ENCODE measurements around the gene MBNL2.
A peak's percentile ranks its signal among the peaks of the same experiment; 100 is the strongest.

MBNL2 gene

GRCh38 chr13:97272526-97272925, 50.4 kb downstream of the MBNL2 start:
- peaks cover 42% of the 10 kb centered on the region for H3K4me1 Mint-ChIP-seq
- ATAC-seq (ENCODE audit: low read depth) (no peak), DNase-seq (ENCODE audit: low spot score in 2 of 2) (no peak)
- no peak overlapping the region for H3K27ac Mint-ChIP-seq
- H3K4me3 Mint-ChIP-seq = no peak overlapping the region
- H3K27me3 Mint-ChIP-seq = no peaks in the 10 kb centered on the region
- H3K36me3 Mint-ChIP-seq = peaks cover 38% of the 10 kb centered on the region
- peaks cover 3% of the 10 kb centered on the region for H3K9me3 Mint-ChIP-seq

GRCh38 chr13:97273341-97273831, 51.3 kb downstream of the MBNL2 start:
- ATAC-seq (ENCODE audit: low read depth) (no peak), DNase-seq (ENCODE audit: low spot score in 2 of 2) (no peak)
- H3K4me1 Mint-ChIP-seq = peaks cover 40% of the 10 kb centered on the region
- H3K9me3 Mint-ChIP-seq = peaks cover 3% of the 10 kb centered on the region
- no peak overlapping the region for H3K27ac Mint-ChIP-seq
- H3K27me3 Mint-ChIP-seq = no peaks in the 10 kb centered on the region
- no peak overlapping the region for H3K4me3 Mint-ChIP-seq
- peaks cover 36% of the 10 kb centered on the region for H3K36me3 Mint-ChIP-seq

- Mint-ChIP-seq H3K27ac (peak overlapping the region; percentile 36), H3K4me3 (no peak overlapping the region), H3K4me1 (peaks cover 35% of the 10 kb centered on the region), H3K27me3 (no peaks in the 10 kb centered on the region), H3K9me3 (peaks cover 3% of the 10 kb centered on the region), H3K36me3 (peaks cover 28% of the 10 kb centered on the region)
- no peak for DNase-seq (ENCODE audit: low spot score in 2 of 2)
- ATAC-seq (ENCODE audit: low read depth) = no peak
These were observed 52.9 kb downstream of the MBNL2 start for GRCh38 chr13:97274829-97275649.

- peaks cover 3% of the 10 kb centered on the region for H3K9me3 Mint-ChIP-seq
- peaks cover 31% of the 10 kb centered on the region for H3K36me3 Mint-ChIP-seq
- H3K27me3 Mint-ChIP-seq = no peaks in the 10 kb centered on the region
- peak overlapping the region; percentile 29 for H3K27ac Mint-ChIP-seq
- DNase-seq (ENCODE audit: low spot score in 2 of 2) = no peak
- peak; percentile 74 for ATAC-seq (ENCODE audit: low read depth)
- peak overlapping the region; percentile 11 for H3K4me3 Mint-ChIP-seq
- peaks cover 38% of the 10 kb centered on the region for H3K4me1 Mint-ChIP-seq
These were observed 53.8 kb downstream of the MBNL2 start for GRCh38 chr13:97275776-97276501.

- peaks cover 31% of the 10 kb centered on the region for H3K36me3 Mint-ChIP-seq
- no peak overlapping the region for H3K4me3 Mint-ChIP-seq
- no peak for DNase-seq (ENCODE audit: low spot score in 2 of 2)
- no peaks in the 10 kb centered on the region for H3K27me3 Mint-ChIP-seq
- H3K4me1 Mint-ChIP-seq = peaks cover 35% of the 10 kb centered on the region
- peaks cover 3% of the 10 kb centered on the region for H3K9me3 Mint-ChIP-seq
- H3K27ac Mint-ChIP-seq = no peak overlapping the region
- ATAC-seq (ENCODE audit: low read depth) = no peak
These were observed 54.7 kb downstream of the MBNL2 start for GRCh38 chr13:97276862-97277269.

- H3K36me3 Mint-ChIP-seq = peaks cover 35% of the 10 kb centered on the region
- H3K27ac Mint-ChIP-seq = no peak overlapping the region
- DNase-seq (ENCODE audit: low spot score in 2 of 2) (no peak), ATAC-seq (ENCODE audit: low read depth) (no peak)
- H3K4me1 Mint-ChIP-seq = peaks cover 35% of the 10 kb centered on the region
- no peak overlapping the region for H3K4me3 Mint-ChIP-seq
- no peaks in the 10 kb centered on the region for H3K27me3 Mint-ChIP-seq
- peaks cover 3% of the 10 kb centered on the region for H3K9me3 Mint-ChIP-seq
These were observed 56.6 kb downstream of the MBNL2 start for GRCh38 chr13:97278435-97279411.

GRCh38 chr13:97279913-97280312, 57.8 kb downstream of the MBNL2 start:
- H3K4me1 Mint-ChIP-seq = peaks cover 33% of the 10 kb centered on the region
- H3K9me3 Mint-ChIP-seq = peaks cover 3% of the 10 kb centered on the region
- no peak overlapping the region for H3K4me3 Mint-ChIP-seq
- no peak for DNase-seq (ENCODE audit: low spot score in 2 of 2)
- H3K36me3 Mint-ChIP-seq = peaks cover 31% of the 10 kb centered on the region
- no peak overlapping the region for H3K27ac Mint-ChIP-seq
- ATAC-seq (ENCODE audit: low read depth) = no peak
- H3K27me3 Mint-ChIP-seq = no peaks in the 10 kb centered on the region

- no peak for ATAC-seq (ENCODE audit: low read depth)
- Mint-ChIP-seq H3K36me3 (peaks cover 28% of the 10 kb centered on the region), H3K9me3 (peaks cover 3% of the 10 kb centered on the region), H3K27ac (no peak overlapping the region), H3K27me3 (no peaks in the 10 kb centered on the region), H3K4me1 (peaks cover 32% of the 10 kb centered on the region), H3K4me3 (no peak overlapping the region)
- DNase-seq (ENCODE audit: low spot score in 2 of 2) = no peak
These were observed 58.3 kb downstream of the MBNL2 start for GRCh38 chr13:97280478-97280877.

GRCh38 chr13:97281028-97281427, 58.9 kb downstream of the MBNL2 start:
- no peak for ATAC-seq (ENCODE audit: low read depth)
- Mint-ChIP-seq H3K27me3 (no peaks in the 10 kb centered on the region), H3K4me3 (no peak overlapping the region), H3K9me3 (peaks cover under 1% of the 10 kb centered on the region), H3K36me3 (peaks cover 27% of the 10 kb centered on the region), H3K4me1 (peaks cover 33% of the 10 kb centered on the region), H3K27ac (no peak overlapping the region)
- no peak for DNase-seq (ENCODE audit: low spot score in 2 of 2)

GRCh38 chr13:97282705-97283104, 60.6 kb downstream of the MBNL2 start:
- Mint-ChIP-seq H3K9me3 (no peaks in the 10 kb centered on the region), H3K4me1 (peaks cover 34% of the 10 kb centered on the region), H3K36me3 (peaks cover 21% of the 10 kb centered on the region), H3K27me3 (no peaks in the 10 kb centered on the region), H3K27ac (no peak overlapping the region), H3K4me3 (no peak overlapping the region)
- DNase-seq (ENCODE audit: low spot score in 2 of 2) (no peak), ATAC-seq (ENCODE audit: low read depth) (no peak)

- peaks cover 36% of the 10 kb centered on the region for H3K4me1 Mint-ChIP-seq
- H3K4me3 Mint-ChIP-seq = no peak overlapping the region
- H3K27me3 Mint-ChIP-seq = no peaks in the 10 kb centered on the region
- ATAC-seq (ENCODE audit: low read depth) (no peak), DNase-seq (ENCODE audit: low spot score in 2 of 2) (no peak)
- H3K9me3 Mint-ChIP-seq = no peaks in the 10 kb centered on the region
- H3K27ac Mint-ChIP-seq = no peak overlapping the region
- peaks cover 23% of the 10 kb centered on the region for H3K36me3 Mint-ChIP-seq
These were observed 61.8 kb downstream of the MBNL2 start for GRCh38 chr13:97283888-97284287.

- H3K27me3 Mint-ChIP-seq = no peaks in the 10 kb centered on the region
- H3K27ac Mint-ChIP-seq = no peak overlapping the region
- H3K36me3 Mint-ChIP-seq = peaks cover 23% of the 10 kb centered on the region
- DNase-seq (ENCODE audit: low spot score in 2 of 2) = no peak
- H3K9me3 Mint-ChIP-seq = no peaks in the 10 kb centered on the region
- no peak overlapping the region for H3K4me3 Mint-ChIP-seq
- peaks cover 36% of the 10 kb centered on the region for H3K4me1 Mint-ChIP-seq
- ATAC-seq (ENCODE audit: low read depth) = no peak
These were observed 62.4 kb downstream of the MBNL2 start for GRCh38 chr13:97284558-97284957.

- H3K27me3 Mint-ChIP-seq = no peaks in the 10 kb centered on the region
- H3K4me1 Mint-ChIP-seq = peaks cover 35% of the 10 kb centered on the region
- H3K9me3 Mint-ChIP-seq = no peaks in the 10 kb centered on the region
- ATAC-seq (ENCODE audit: low read depth) (no peak), DNase-seq (ENCODE audit: low spot score in 2 of 2) (no peak)
- H3K36me3 Mint-ChIP-seq = peaks cover 23% of the 10 kb centered on the region
- H3K27ac Mint-ChIP-seq = no peak overlapping the region
- no peak overlapping the region for H3K4me3 Mint-ChIP-seq
These were observed 63.3 kb downstream of the MBNL2 start for GRCh38 chr13:97285221-97285955.

Data from memory B cell (primary cell).